GM23248 (cell line): Measurements from ENCODE around the gene SCAF11. TPM values are rescaled to one million over a fixed set of nuclear protein-coding genes. Genes with fewer than 3 reads are reported as not detected.
A peak's percentile ranks its signal among the peaks of the same experiment; 100 is the strongest.

Source experiments
- DNase-seq: peaks from one replicate; pipeline ENCODE4 v3.0.0-alpha.2; 2015
- H2AFZ ChIP-seq: fragments of 200-600 bp; sonication (generic); 2 replicates; pipeline ENCODE4 v1.6.1; 2016; ENCODE audit warnings: antibody characterized with exemption
- H3F3A ChIP-seq: fragments of 200-600 bp; sonication (generic); 2 replicates; pipeline ENCODE4 v1.6.1; 2016; ENCODE audit warnings: mild to moderate bottlenecking, antibody characterized with exemption, mixed run types; ENCODE audit not compliant: insufficient read depth
- H3K27ac ChIP-seq: fragments of 200-600 bp; sonication (generic); 2 replicates; pipeline ENCODE4 v1.5.1; 2016; ENCODE audit warnings: mild to moderate bottlenecking
- H3K27me3 ChIP-seq: fragments of 200-600 bp; sonication (generic); replicated peaks from 2 replicates; pipeline ENCODE4 v1.6.1; 2016; ENCODE audit warnings: mild to moderate bottlenecking; ENCODE audit not compliant: insufficient read depth
- H3K36me3 ChIP-seq: fragments of 200-600 bp; sonication (generic); 2 replicates; pipeline ENCODE4 v1.6.1; 2016; ENCODE audit warnings: low read depth, mild to moderate bottlenecking
- H3K4me1 ChIP-seq: fragments of 200-600 bp; sonication (generic); 2 replicates; pipeline ENCODE4 v1.6.1; 2016; ENCODE audit warnings: mild to moderate bottlenecking; ENCODE audit not compliant: insufficient read depth
- H3K4me2 ChIP-seq: fragments of 200-600 bp; sonication (generic); one replicate; pipeline ENCODE4 v1.6.1; 2016; ENCODE audit warnings: mild to moderate bottlenecking; ENCODE audit not compliant: unreplicated experiment
- H3K4me3 ChIP-seq: fragments of 200-600 bp; sonication (generic); 2 replicates; pipeline ENCODE4 v1.5.1; 2016; ENCODE audit warnings: mild to moderate bottlenecking
- H3K79me2 ChIP-seq: fragments of 200-600 bp; sonication (generic); 2 replicates; pipeline ENCODE4 v1.6.1; 2016; ENCODE audit warnings: mild to moderate bottlenecking; ENCODE audit not compliant: insufficient read depth
- H3K9ac ChIP-seq: fragments of 200-600 bp; sonication (generic); 2 replicates; pipeline ENCODE4 v1.6.1; 2016; ENCODE audit warnings: mild to moderate bottlenecking
- H3K9me2 ChIP-seq: fragments of 200-600 bp; sonication (generic); 2 replicates; pipeline ENCODE4 v1.6.1; 2016; ENCODE audit warnings: mixed run types, mild to moderate bottlenecking, moderate library complexity; ENCODE audit not compliant: insufficient read depth
- H3K9me3 ChIP-seq: fragments of 200-600 bp; sonication (generic); one replicate; pipeline ENCODE4 v1.6.1; 2017; ENCODE audit warnings: low read depth
- H4K20me1 ChIP-seq: fragments of 200-600 bp; sonication (generic); 2 replicates; pipeline ENCODE4 v1.6.0; 2016; ENCODE audit not compliant: insufficient read depth
- EZH2 ChIP-seq: fragments of 200-600 bp; sonication (generic); IDR thresholded peaks from 2 replicates; pipeline ENCODE4 v1.6.1; 2018; ENCODE audit warnings: antibody characterized with exemption, mild to moderate bottlenecking; ENCODE audit not compliant: insufficient read depth, poor library complexity, severe bottlenecking
- EZH2phosphoT487 ChIP-seq: fragments of 200-600 bp; sonication (generic); IDR thresholded peaks from 2 replicates; pipeline ENCODE4 v1.6.1; 2018; ENCODE audit warnings: antibody characterized with exemption, moderate library complexity, mild to moderate bottlenecking, low read depth; ENCODE audit not compliant: insufficient read depth
- WGBS, 2 experiments: methylation state at CpG; one replicate each; pipeline ENCODE4 v1.1.6; 2015 to 2017; ENCODE audit warnings: low lambda C conversion rate in 2 of 2, low coverage in 1 of 2; ENCODE audit errors: missing lambda C conversion rate in 2 of 2; 5-methylcytosine and 5-hydroxymethylcytosine counted together
- in situ Hi-C: fragments of 300-500 bp; cut with MboI; formaldehyde crosslinking; loops from 2 replicates; pipeline ENCODE4 v1.15.0; 2020
- polyA plus RNA-seq: library from polyadenylated mRNA; unstranded; fragments of >200 nt; fragmentation: Nextera tagmentation; extraction: Ambion mirVana; gene quantifications from 2 replicates; pipeline ENCODE4 v1.2.1, GENCODE V29; 2016
- total RNA-seq: library from RNA; depleted of rRNA; stranded (reverse); fragments of >200 nt; shearing (Covaris generic); gene quantifications from 2 replicates; pipeline ENCODE4 v1.2.3, GENCODE V29; 2014

The SCAF11 gene
- total and polyA plus RNA-seq, 2 experiments from 2014 or later = 70.5 to 88.1 TPM

DNA sequence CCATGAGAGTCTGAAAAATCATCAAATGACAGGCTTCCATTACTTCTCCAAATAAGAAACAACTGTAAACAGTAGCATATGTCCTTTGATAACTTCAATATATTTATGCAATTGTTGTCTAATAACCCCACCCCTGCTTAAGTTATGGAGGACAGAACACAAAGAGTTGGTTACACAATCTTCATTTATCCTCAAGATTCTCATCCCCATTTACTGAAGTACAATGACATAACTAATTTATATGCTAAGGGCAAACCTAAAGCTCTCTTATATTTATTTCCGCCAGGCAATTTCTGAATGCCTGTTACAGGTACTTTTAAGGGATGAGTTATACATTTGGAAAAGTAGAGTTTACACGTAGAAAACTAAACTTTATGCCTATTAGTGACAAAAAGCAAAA lies 12.3 kb downstream of the SCAF11 start:
- Histone ChIP-seq H3K9me3 (no peaks in the 10 kb centered on the region), H3K36me3 (no peaks in the 10 kb centered on the region), H3K27me3 (no peaks in the 10 kb centered on the region), H3K27ac (no peak overlapping the region), H3K4me1 (peaks cover 59% of the 10 kb centered on the region), H3K79me2 (peaks cover 100% of the 10 kb centered on the region), H3F3A (peaks cover 35% of the 10 kb centered on the region), H3K4me3 (no peak overlapping the region), H2AFZ (no peak overlapping the region), H3K4me2 (no peak overlapping the region), H3K9me2 (no peaks in the 10 kb centered on the region), H4K20me1 (peaks cover 58% of the 10 kb centered on the region), H3K9ac (no peak overlapping the region)
- TF ChIP-seq EZH2phosphoT487 (no peak), EZH2 (no peak)
- no peak for DNase-seq
- in situ Hi-C loops = no loop called here
- 99 to 100% methylated on average over 2 of the region's 2 CpGs for WGBS, 2 experiments

GRCh38 chr12:45977620-45978019 lies 12.8 kb downstream of the SCAF11 start:
- H3F3A ChIP-seq = peaks cover 38% of the 10 kb centered on the region
- no peak overlapping the region for H3K9ac ChIP-seq
- H3K27ac ChIP-seq = no peak overlapping the region
- H3K9me2 ChIP-seq = no peaks in the 10 kb centered on the region
- peaks cover 53% of the 10 kb centered on the region for H4K20me1 ChIP-seq
- no peak for DNase-seq
- TF ChIP-seq EZH2 (no peak), EZH2phosphoT487 (no peak)
- H3K79me2 ChIP-seq = peaks cover 98% of the 10 kb centered on the region
- in situ Hi-C loops = no loop called here
- H3K4me3 ChIP-seq = no peak overlapping the region
- H2AFZ ChIP-seq = no peak overlapping the region
- no peak overlapping the region for H3K4me2 ChIP-seq
- H3K4me1 ChIP-seq = peaks cover 62% of the 10 kb centered on the region
- H3K36me3 ChIP-seq = no peaks in the 10 kb centered on the region
- H3K27me3 ChIP-seq = no peaks in the 10 kb centered on the region
- no peaks in the 10 kb centered on the region for H3K9me3 ChIP-seq

- Histone ChIP-seq H3K27ac (no peak overlapping the region), H3K9me2 (no peaks in the 10 kb centered on the region), H3K36me3 (0 out of 2 replicates have a peak, but pooled peaks cover 5% of the 10 kb centered on the region), H3K9me3 (no peaks in the 10 kb centered on the region), H3K4me2 (no peak overlapping the region), H3K79me2 (peaks cover 98% of the 10 kb centered on the region), H3F3A (peaks cover 55% of the 10 kb centered on the region), H4K20me1 (peaks cover 40% of the 10 kb centered on the region), H3K4me3 (no peak overlapping the region), H2AFZ (no peak overlapping the region), H3K27me3 (no peaks in the 10 kb centered on the region), H3K9ac (no peak overlapping the region), H3K4me1 (peaks cover 70% of the 10 kb centered on the region)
- in situ Hi-C loops = no loop called here
- no peak for DNase-seq
- 99% methylated on average over 6 of the region's 6 CpGs for WGBS, 2 experiments
- TF ChIP-seq EZH2 = no peak
- TF ChIP-seq EZH2phosphoT487 = no peak
Observed at GRCh38 chr12:45975506-45975905, 14.9 kb downstream of the SCAF11 start.

DNA sequence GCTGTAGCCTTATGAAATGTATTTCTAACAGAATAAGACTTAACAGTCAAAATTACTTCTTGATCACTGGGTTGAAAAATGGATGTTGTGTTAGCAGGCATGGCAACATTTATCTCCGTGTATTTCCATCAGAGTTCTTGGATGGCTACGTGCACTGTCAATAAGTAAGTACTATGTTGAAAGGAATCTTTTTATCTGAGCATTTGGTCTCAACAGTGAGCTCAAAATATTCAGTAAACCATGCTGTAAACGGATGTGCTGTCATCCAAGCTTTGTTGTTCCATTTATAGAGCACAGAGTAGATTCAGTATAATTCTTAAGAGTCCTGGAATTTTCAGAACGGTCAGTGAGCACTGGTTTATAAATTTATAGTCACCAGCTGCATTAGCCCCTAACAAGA lies 15.5 kb downstream of the SCAF11 start:
- no peak for DNase-seq
- H3K9ac ChIP-seq = no peak overlapping the region

More for the DNA sequence above, 15.5 kb downstream of the SCAF11 start:
- Histone ChIP-seq H3K36me3 (0 out of 2 replicates have a peak, but pooled peaks cover 5% of the 10 kb centered on the region), H3K9me3 (no peaks in the 10 kb centered on the region), H3K79me2 (peaks cover 98% of the 10 kb centered on the region), H2AFZ (no peak overlapping the region), H3K27ac (no peak overlapping the region), H3K27me3 (no peaks in the 10 kb centered on the region), H4K20me1 (peaks cover 34% of the 10 kb centered on the region), H3K4me3 (0 out of 2 replicates have a peak overlapping the region, but pooled peaks have one; percentile 55), H3K4me2 (no peak overlapping the region), H3K9me2 (no peaks in the 10 kb centered on the region), H3F3A (peaks cover 52% of the 10 kb centered on the region), H3K4me1 (peaks cover 69% of the 10 kb centered on the region)
- in situ Hi-C loops = no loop called here
- WGBS, 2 experiments = 84 to 85% methylated on average over 4 of the region's 4 CpGs
- TF ChIP-seq EZH2 = no peak
- no peak for TF ChIP-seq EZH2phosphoT487
